ENCODE measurements around the gene C17orf75.

Gene C17orf75

DNA sequence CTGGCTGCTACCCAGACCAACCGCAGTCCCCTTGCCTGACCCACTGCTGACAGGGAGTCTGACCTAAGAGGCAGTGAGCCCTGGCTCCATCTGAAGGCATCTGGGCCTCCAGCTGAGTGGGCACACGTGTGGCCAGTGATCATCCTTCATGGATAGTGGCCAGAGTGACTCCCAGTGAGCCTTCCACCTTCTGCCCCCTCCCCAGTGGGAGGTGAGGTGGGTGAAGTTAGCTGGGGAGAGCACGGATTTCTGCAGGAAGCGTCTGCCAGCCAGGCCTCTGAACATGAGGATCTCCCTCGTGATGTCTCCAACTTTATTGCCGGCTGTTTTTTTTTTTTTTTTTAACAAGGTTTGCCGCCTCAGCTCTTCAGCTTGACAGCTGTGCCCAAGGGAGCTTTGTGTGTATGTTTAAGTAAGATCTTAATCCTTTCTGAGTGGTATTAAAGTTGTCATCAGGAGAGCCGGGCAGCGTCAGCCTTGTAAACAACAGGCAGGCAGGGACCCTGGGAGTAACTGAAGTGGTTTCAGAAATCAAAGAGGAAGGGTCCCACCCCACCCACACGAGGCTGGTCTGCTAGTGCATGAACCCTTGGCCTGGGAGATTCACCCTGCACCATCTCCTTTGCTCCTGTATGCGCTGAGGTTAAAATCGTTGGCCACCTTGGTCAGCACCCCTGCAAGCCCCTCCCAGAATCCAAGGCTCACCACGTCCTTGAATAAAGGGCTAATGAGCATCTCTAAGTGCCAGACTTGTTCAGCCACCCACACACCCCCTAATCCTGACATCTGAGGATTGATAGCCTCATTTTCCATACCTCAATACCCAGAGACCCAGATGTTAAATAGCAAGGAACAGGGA, 43.0 kb downstream of the C17orf75 start:
- H3K27ac ChIP-seq = no peak overlapping the region
- TF ChIP-seq ZFX (IDR thresholded peaks at IDR 0.05) = no peak
- TF ChIP-seq, protein P1, sequence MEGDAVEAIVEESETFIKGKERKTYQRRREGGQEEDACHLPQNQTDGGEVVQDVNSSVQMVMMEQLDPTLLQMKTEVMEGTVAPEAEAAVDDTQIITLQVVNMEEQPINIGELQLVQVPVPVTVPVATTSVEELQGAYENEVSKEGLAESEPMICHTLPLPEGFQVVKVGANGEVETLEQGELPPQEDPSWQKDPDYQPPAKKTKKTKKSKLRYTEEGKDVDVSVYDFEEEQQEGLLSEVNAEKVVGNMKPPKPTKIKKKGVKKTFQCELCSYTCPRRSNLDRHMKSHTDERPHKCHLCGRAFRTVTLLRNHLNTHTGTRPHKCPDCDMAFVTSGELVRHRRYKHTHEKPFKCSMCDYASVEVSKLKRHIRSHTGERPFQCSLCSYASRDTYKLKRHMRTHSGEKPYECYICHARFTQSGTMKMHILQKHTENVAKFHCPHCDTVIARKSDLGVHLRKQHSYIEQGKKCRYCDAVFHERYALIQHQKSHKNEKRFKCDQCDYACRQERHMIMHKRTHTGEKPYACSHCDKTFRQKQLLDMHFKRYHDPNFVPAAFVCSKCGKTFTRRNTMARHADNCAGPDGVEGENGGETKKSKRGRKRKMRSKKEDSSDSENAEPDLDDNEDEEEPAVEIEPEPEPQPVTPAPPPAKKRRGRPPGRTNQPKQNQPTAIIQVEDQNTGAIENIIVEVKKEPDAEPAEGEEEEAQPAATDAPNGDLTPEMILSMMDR (conservative IDR thresholded peaks at IDR 0.05) = no peak

DNA sequence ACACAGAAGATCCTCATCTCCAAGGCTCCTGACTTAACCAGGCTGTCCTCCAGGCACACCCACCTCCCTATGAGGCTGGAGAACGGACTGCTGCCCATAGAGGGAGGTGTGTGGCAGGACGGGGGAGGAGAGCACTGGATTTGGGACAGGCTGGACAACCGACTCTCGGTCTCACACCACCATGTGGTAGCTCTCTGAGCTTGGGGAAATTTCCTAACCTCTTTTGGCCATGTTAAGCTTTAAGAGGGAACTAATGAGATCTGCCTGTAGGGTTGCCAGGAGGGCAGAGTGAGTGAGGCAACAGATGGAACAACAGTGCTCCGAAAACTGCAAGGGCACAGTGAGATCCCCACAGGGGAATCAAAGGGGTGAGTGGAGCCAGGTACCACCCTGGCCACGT, 43.7 kb downstream of the C17orf75 start:
- TF ChIP-seq, protein P1 (conservative IDR thresholded peaks at IDR 0.05) = no peak
- no peak for TF ChIP-seq ZFX (IDR thresholded peaks at IDR 0.05)
- no peak overlapping the region for H3K27ac ChIP-seq

DNA sequence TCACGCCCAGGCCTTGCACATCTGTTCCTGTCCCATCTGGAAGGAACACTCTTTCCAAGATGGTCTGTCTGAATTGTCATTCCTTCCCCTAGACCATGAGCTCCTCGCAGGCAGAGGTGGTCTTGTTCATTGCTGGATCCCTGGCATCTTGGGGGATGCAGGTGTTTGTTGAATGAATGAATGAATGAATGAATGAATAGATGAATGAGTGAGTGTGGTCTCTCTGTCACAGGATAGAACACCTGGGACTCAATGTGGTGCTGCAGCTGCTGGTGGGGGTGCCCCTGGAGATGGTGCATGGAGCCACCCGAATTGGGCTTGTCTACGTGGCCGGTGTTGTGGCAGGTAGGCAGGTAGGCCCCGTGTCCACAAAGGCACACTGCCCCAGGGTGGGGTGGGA, 44.1 kb downstream of the C17orf75 start:
- TF ChIP-seq, protein P1 (conservative IDR thresholded peaks at IDR 0.05) = no peak
- TF ChIP-seq ZFX (IDR thresholded peaks at IDR 0.05) = no peak
- no peak overlapping the region for H3K27ac ChIP-seq

DNA sequence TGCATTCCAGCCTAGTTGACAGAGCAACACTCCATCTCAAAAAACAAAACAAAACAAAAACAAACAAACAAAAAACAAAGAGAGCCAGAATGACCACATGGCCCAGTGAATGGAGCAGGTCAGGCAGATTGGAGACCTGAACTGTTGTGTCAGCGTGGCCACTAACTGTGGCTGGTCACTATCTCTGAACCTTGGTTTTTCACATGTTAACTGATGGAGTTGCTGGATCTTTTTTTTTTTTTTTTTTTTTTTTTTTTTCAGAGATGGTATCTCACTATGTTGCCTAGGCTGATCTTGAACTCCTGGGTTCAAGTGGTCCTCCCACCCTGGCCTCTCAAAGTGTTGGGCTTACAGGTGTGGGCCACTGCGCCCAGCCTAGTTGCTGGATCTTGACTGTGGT, 44.5 kb downstream of the C17orf75 start:
- TF ChIP-seq, protein P1 (conservative IDR thresholded peaks at IDR 0.05) = no peak
- TF ChIP-seq ZFX (IDR thresholded peaks at IDR 0.05) = no peak
- no peak overlapping the region for H3K27ac ChIP-seq

DNA sequence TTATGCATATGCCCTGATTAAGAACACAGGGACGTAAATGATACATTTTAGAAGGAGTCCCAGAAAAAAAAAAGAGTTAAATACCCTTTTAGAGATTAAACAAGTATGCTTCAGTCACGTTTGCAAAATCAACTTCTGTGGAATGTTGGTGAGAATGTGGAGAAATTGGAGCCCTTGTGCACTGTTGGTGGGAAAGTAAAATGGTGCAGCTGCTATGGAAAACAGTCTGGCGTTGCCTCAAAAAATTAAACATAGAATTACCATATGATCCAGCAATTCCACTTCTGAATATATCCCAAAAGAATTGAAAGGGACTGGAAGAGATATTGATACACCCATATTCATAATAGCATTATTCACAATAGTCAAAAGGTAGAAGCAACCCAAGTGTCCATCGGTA, 49.9 kb downstream of the C17orf75 start:
- TF ChIP-seq, protein P1 (conservative IDR thresholded peaks at IDR 0.05) = no peak
- TF ChIP-seq ZFX (IDR thresholded peaks at IDR 0.05) = no peak
- no peak overlapping the region for H3K27ac ChIP-seq

DNA sequence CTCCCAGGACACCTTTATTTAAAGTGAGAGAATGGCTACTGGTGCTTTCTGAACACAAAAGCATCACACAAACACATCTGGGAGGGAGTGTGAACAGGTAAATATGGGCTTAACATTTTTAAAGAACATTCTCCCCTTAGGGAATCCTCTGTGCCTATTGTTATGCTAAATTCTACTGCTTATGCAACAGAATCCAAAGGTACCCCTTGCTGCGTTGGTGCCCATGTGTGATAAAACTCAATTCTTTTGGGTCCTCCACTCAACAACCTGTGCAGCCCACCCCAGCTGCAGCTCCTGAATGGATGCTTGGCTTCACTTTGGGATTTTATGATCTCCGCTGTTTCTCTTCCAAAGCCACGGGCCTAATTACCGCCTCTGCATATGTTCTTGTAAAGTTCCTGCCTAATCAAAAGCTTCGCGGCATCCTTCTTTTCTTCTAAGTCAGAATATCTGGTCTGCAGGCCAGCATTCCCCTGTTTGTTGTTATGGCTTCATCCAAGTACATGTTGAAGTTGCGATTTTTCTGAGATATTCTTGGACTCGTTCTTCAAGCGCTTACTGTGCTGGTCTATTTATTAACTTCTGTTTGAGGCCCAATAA, 52.4 kb downstream of the C17orf75 start:
- no peak for TF ChIP-seq ZFX (IDR thresholded peaks at IDR 0.05)
- TF ChIP-seq, protein P1 (conservative IDR thresholded peaks at IDR 0.05) = no peak
- no peak overlapping the region for H3K27ac ChIP-seq

DNA sequence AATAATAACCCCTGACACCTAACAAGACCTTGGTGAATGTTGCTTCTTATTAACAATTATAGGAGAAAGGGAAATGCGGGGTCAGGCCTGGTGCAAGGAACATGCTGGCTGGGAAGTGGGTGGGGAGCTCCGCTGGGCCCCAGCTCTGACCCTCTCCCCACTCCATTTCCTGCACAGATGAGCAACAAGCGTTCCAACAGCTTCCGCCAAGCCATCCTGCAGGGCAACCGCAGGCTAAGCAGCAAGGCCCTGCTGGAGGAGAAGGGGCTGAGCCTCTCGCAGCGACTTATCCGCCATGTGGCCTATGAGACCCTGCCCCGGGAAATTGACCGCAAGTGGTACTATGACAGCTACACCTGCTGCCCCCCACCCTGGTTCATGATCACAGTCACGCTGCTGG, 53.4 kb downstream of the C17orf75 start:
- H3K27ac ChIP-seq = no peak overlapping the region
- TF ChIP-seq ZFX (IDR thresholded peaks at IDR 0.05) = no peak
- TF ChIP-seq, protein P1 (conservative IDR thresholded peaks at IDR 0.05) = no peak
